ENCODE measurements around the gene VPS16. TPM values are rescaled to one million over a fixed set of nuclear protein-coding genes. Genes with fewer than 3 reads are reported as not detected.

Gene VPS16
- total and polyA plus RNA-seq, 8 donors, result 19.2 to 93.4 (median 23.8) TPM

- 64 to 70% methylated on average over 20 of the region's 20 CpGs for WGBS, 2 donors
- ATAC-seq (no peak), DNase-seq (peak in 1 of 6 donors; percentile 62), FAIRE-seq (no peak)
- Histone ChIP-seq H3K27me3 (peaks cover 0 to 7% (median 0%) of the 10 kb centered on the region in 4 donors), H3K4me1 (no peaks in the 10 kb centered on the region), H3K9me3 (no peaks in the 10 kb centered on the region), H3K4me3 (no peak overlapping the region), H3K36me3 (no peaks in the 10 kb centered on the region), H3K27ac (no peak overlapping the region)
- no peak for TF ChIP-seq CTCF (IDR thresholded peaks at IDR 0.05)
- intact Hi-C loops (cut with DNase I), result no loop called here
Measured at GRCh38 chr20:2816583-2817340, 23.8 kb upstream of the VPS16 start.

- ATAC-seq, result no peak
- FAIRE-seq, result no peak
- no peak for DNase-seq
- Histone ChIP-seq H3K36me3 (no peaks in the 10 kb centered on the region), H3K9me3 (no peaks in the 10 kb centered on the region), H3K4me3 (no peak overlapping the region), H3K27me3 (peaks cover 0 to 2% (median 0%) of the 10 kb centered on the region in 4 donors), H3K4me1 (no peaks in the 10 kb centered on the region), H3K27ac (no peak overlapping the region)
- WGBS, 2 donors, result 88 to 95% methylated on average over 2 of the region's 2 CpGs
- intact Hi-C loops (cut with DNase I), result no loop called here
- TF ChIP-seq CTCF (IDR thresholded peaks at IDR 0.05), result no peak
Measured at GRCh38 chr20:2817341-2817726, 23.2 kb upstream of the VPS16 start.

- Histone ChIP-seq H3K9me3 (no peaks in the 10 kb centered on the region), H3K27ac (no peak overlapping the region), H3K4me1 (no peaks in the 10 kb centered on the region), H3K36me3 (no peaks in the 10 kb centered on the region), H3K4me3 (no peak overlapping the region), H3K27me3 (no peaks in the 10 kb centered on the region)
- 71 to 77% methylated on average over 7 of the region's 7 CpGs for WGBS, 2 donors
- no peak for TF ChIP-seq CTCF (IDR thresholded peaks at IDR 0.05)
- intact Hi-C loops (cut with DNase I), result no loop called here
- no peak for ATAC-seq
- no peak for DNase-seq
- FAIRE-seq, result no peak
Measured at GRCh38 chr20:2817891-2818595, 22.5 kb upstream of the VPS16 start.

- no peak overlapping the region for H3K4me3 ChIP-seq
- H3K36me3 ChIP-seq, result no peaks in the 10 kb centered on the region
- no peaks in the 10 kb centered on the region for H3K9me3 ChIP-seq
- FAIRE-seq (no peak), DNase-seq (peak in 1 of 6 donors; percentile 32), ATAC-seq (peak in 2 of 4 donors; percentile 21)
- H3K4me1 ChIP-seq, result no peaks in the 10 kb centered on the region
- H3K27me3 ChIP-seq, result no peaks in the 10 kb centered on the region
- TF ChIP-seq CTCF (IDR thresholded peaks at IDR 0.05), result no peak
- WGBS, 2 donors, result 24 to 30% methylated on average over 31 to 32 of the region's 32 CpGs
- H3K27ac ChIP-seq, result no peak overlapping the region
- intact Hi-C loops (cut with DNase I), result no loop called here
Measured at GRCh38 chr20:2820084-2820895, 20.3 kb upstream of the VPS16 start.

Measured in pancreas (tissue), 10 donors.